Fibroblast of skin of right biceps (primary cell): Measurements from ENCODE around the gene LGALS4.
A peak's percentile ranks its signal among the peaks of the same experiment; 100 is the strongest.
"Not testable (repeated sequence)": the region's sequence is repeated elsewhere in the genome, so short reads cannot be mapped to it uniquely, and the experiment has no call there.

Experiments
- DNase-seq: peaks from one replicate; pipeline ENCODE4 v3.0.0-alpha.2; 2013

The LGALS4 gene

GRCh38 chr19:38769635-38770211 lies 43.0 kb downstream of the LGALS4 start:
- DNase-seq, result peak; percentile 70

GRCh38 chr19:38766276-38767047 lies 46.3 kb downstream of the LGALS4 start:
- DNase-seq, result no peak

- no peak for DNase-seq
These were observed 47.5 kb downstream of the LGALS4 start for GRCh38 chr19:38765214-38765613.

GRCh38 chr19:38763795-38764220 lies 48.9 kb downstream of the LGALS4 start:
- no peak for DNase-seq

- not testable (repeated sequence) for DNase-seq
These were observed 50.8 kb downstream of the LGALS4 start for GRCh38 chr19:38761884-38762389.

- not testable (repeated sequence) for DNase-seq
These were observed 51.8 kb downstream of the LGALS4 start for GRCh38 chr19:38760805-38761517.

- no peak for DNase-seq
These were observed 53.1 kb downstream of the LGALS4 start for GRCh38 chr19:38759590-38760003.

GRCh38 chr19:38754196-38754595 lies 58.5 kb downstream of the LGALS4 start:
- DNase-seq, result not testable (repeated sequence)

GRCh38 chr19:38753783-38754182 lies 59.0 kb downstream of the LGALS4 start:
- DNase-seq, result not testable (repeated sequence)
